GM23248 (cell line): ENCODE data around the gene CDH13.

Experiments used
- EZH2 ChIP-seq: fragments of 200-600 bp; sonication (generic); IDR thresholded peaks from 2 replicates; pipeline ENCODE4 v1.6.1; 2018; ENCODE audit warnings: antibody characterized with exemption, mild to moderate bottlenecking; ENCODE audit not compliant: insufficient read depth, poor library complexity, severe bottlenecking
- EZH2phosphoT487 ChIP-seq: fragments of 200-600 bp; sonication (generic); IDR thresholded peaks from 2 replicates; pipeline ENCODE4 v1.6.1; 2018; ENCODE audit warnings: antibody characterized with exemption, moderate library complexity, mild to moderate bottlenecking, low read depth; ENCODE audit not compliant: insufficient read depth

GRCh38 chr16:82668094-82668493 lies 41.3 kb downstream of the CDH13 start:
- TF ChIP-seq EZH2phosphoT487 (no peak), EZH2 (no peak)
